DOHH2 (cell line): Measurements from ENCODE around the gene MNT.

Experiments used
- EZH2phosphoT487 ChIP-seq: fragments of 200-600 bp; sonication (generic); IDR thresholded peaks from 2 replicates; pipeline ENCODE4 v1.6.1; 2017; ENCODE audit warnings: borderline replicate concordance, mild to moderate bottlenecking, antibody characterized with exemption, low read length, moderate library complexity, mixed read lengths
- TF ChIP-seq, protein P1 (sequence below): fragments of 200-600 bp; sonication (generic); IDR thresholded peaks from one replicate; pipeline ENCODE4 v1.5.1; 2014; ENCODE audit warnings: antibody characterized with exemption, mild to moderate bottlenecking, low read depth, low read length; ENCODE audit not compliant: poor library complexity, severe bottlenecking

DNA sequence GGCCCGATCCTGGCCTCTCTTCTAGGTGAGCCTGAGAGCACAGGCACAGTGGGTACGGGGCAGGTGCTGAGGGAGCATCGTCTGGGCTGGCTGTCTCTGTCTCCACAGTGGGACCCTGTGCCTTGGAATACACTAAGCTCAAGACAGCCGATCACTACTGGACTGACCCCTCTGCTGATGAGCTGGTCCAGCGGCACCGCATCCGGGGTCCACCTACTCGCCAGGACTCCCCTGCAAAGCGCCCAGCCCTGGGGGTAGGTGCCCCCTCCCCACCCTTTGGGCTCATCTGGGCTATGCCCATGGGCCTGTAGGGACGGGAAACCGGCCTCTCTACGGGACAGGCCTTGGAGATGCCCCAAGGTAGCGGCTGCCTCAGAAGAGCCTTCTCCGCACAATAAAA, 38.0 kb downstream of the MNT start:
- TF ChIP-seq, protein P1, sequence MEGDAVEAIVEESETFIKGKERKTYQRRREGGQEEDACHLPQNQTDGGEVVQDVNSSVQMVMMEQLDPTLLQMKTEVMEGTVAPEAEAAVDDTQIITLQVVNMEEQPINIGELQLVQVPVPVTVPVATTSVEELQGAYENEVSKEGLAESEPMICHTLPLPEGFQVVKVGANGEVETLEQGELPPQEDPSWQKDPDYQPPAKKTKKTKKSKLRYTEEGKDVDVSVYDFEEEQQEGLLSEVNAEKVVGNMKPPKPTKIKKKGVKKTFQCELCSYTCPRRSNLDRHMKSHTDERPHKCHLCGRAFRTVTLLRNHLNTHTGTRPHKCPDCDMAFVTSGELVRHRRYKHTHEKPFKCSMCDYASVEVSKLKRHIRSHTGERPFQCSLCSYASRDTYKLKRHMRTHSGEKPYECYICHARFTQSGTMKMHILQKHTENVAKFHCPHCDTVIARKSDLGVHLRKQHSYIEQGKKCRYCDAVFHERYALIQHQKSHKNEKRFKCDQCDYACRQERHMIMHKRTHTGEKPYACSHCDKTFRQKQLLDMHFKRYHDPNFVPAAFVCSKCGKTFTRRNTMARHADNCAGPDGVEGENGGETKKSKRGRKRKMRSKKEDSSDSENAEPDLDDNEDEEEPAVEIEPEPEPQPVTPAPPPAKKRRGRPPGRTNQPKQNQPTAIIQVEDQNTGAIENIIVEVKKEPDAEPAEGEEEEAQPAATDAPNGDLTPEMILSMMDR = no peak
- TF ChIP-seq EZH2phosphoT487 = no peak
